ENCODE measurements around the gene ABL1.

Gene ABL1

GRCh38 chr9:130936285-130937117, 101.4 kb downstream of the ABL1 start:
- TF ChIP-seq CTCF (IDR thresholded peaks at IDR 0.05; ENCODE audit: borderline replicate concordance, insufficient read depth, low read depth, low read length), result no peak
- no peak overlapping the region for H3K4me3 ChIP-seq (ENCODE audit: low read depth, low read length)
